ENCODE measurements around the gene SLC12A4. TPM values are rescaled to one million over a fixed set of nuclear protein-coding genes. Genes with fewer than 3 reads are reported as not detected.

The SLC12A4 gene
- total RNA-seq, 4 donors from 2014 or later: 25.6 to 137 (median 62.3) TPM

- DNase-seq: peak in 1 of 2 donors; percentile 66
- Histone ChIP-seq H3K27ac (peak overlapping the region; percentile 49 to 56), H3K36me3 (no peaks in the 10 kb centered on the region), H3K9me3 (no peaks in the 10 kb centered on the region), H3K27me3 (no peaks in the 10 kb centered on the region), H3K4me3 (no peak overlapping the region), H3K4me1 (peaks cover 3 to 21% of the 10 kb centered on the region in 2 donors)
- TF ChIP-seq POLR2A (IDR thresholded peaks at IDR 0.05) (no peak), CTCF (IDR thresholded peaks at IDR 0.05) (no peak)
- intact Hi-C loops (cut with DNase I; ENCODE audit: low total_unique reads): no loop called here
Observed at GRCh38 chr16:67959536-67960329, 8.7 kb downstream of the SLC12A4 start.

- Histone ChIP-seq H3K27ac (no peak overlapping the region), H3K27me3 (no peaks in the 10 kb centered on the region), H3K4me3 (no peak overlapping the region), H3K4me1 (peaks cover 3 to 10% of the 10 kb centered on the region in 2 donors), H3K36me3 (no peaks in the 10 kb centered on the region), H3K9me3 (no peaks in the 10 kb centered on the region)
- no peak for DNase-seq
- intact Hi-C loops (cut with DNase I; ENCODE audit: low total_unique reads): no loop called here
- no peak for TF ChIP-seq CTCF (IDR thresholded peaks at IDR 0.05)
Observed at GRCh38 chr16:67957622-67958021, 10.8 kb downstream of the SLC12A4 start.

GRCh38 chr16:67954421-67955196 lies 13.8 kb downstream of the SLC12A4 start:
- Histone ChIP-seq H3K4me1 (peaks cover 0 to 3% of the 10 kb centered on the region in 2 donors), H3K4me3 (no peak overlapping the region), H3K9me3 (no peaks in the 10 kb centered on the region), H3K27ac (no peak overlapping the region), H3K27me3 (no peaks in the 10 kb centered on the region), H3K36me3 (no peaks in the 10 kb centered on the region)
- TF ChIP-seq POLR2A (IDR thresholded peaks at IDR 0.05): no peak
- no peak for TF ChIP-seq CTCF (IDR thresholded peaks at IDR 0.05)
- intact Hi-C loops (cut with DNase I; ENCODE audit: low total_unique reads): no loop called here
- DNase-seq: no peak

- no peaks in the 10 kb centered on the region for H3K4me1 ChIP-seq
- H3K36me3 ChIP-seq: no peaks in the 10 kb centered on the region
- no peaks in the 10 kb centered on the region for H3K9me3 ChIP-seq
- no peaks in the 10 kb centered on the region for H3K27me3 ChIP-seq
- no peak overlapping the region for H3K27ac ChIP-seq
- no peak for TF ChIP-seq POLR2A (IDR thresholded peaks at IDR 0.05)
- TF ChIP-seq CTCF (IDR thresholded peaks at IDR 0.05): no peak
- intact Hi-C loops (cut with DNase I; ENCODE audit: low total_unique reads): no loop called here
- H3K4me3 ChIP-seq: no peak overlapping the region
- no peak for DNase-seq
Observed at GRCh38 chr16:67953641-67954375, 14.6 kb downstream of the SLC12A4 start.

Data from uterus (tissue), 4 donors.